ENCODE data around the gene ATP6V1E1. TPM values are rescaled to one million over a fixed set of nuclear protein-coding genes. Genes with fewer than 3 reads are reported as not detected.

Gene ATP6V1E1
- total and polyA plus RNA-seq, 5 donors: 162 to 207 (median 191) TPM

GRCh38 chr22:17542452-17542851, 86.1 kb downstream of the ATP6V1E1 start:
- Histone ChIP-seq H3K9me3 (ENCODE audit: control insufficient read depth, low read length) (no peaks in the 10 kb centered on the region), H3K4me1 (ENCODE audit: control insufficient read depth, insufficient read depth, low read length) (no peaks in the 10 kb centered on the region), H3K27me3 (ENCODE audit: control insufficient read depth, insufficient read depth) (no peaks in the 10 kb centered on the region), H3K27ac (ENCODE audit: low read length) (no peak overlapping the region), H3K4me3 (ENCODE audit: low read length) (no peak overlapping the region)
- ATAC-seq (peak in 1 of 2 donors; percentile 16), DNase-seq (no peak)
- 95% methylated on average over 14 of the region's 14 CpGs for WGBS
- intact Hi-C loops (cut with DNase I): no loop called here

Other genes with a start within 250 kb of the ATP6V1E1 start
- gene SLC25A18, start 65.3 kb downstream of the ATP6V1E1 start, total RNA-seq: 1 to 10 TPM in 3 of 4 donors, under 1 TPM in 1; 0.96 to 2.6 (median 1.3) TPM
- gene SLC25A18, start 65.3 kb downstream of the ATP6V1E1 start, polyA plus RNA-seq: 2.0 TPM
- 10 to 100 TPM; 51.6 to 62.9 (median 56.7) TPM for gene BCL2L13, start 10.0 kb upstream of the ATP6V1E1 start, total RNA-seq
- 40.0 TPM for gene BCL2L13, start 10.0 kb upstream of the ATP6V1E1 start, polyA plus RNA-seq
- gene BID, start 145.7 kb upstream of the ATP6V1E1 start, total RNA-seq: 10 to 100 TPM in 3 of 4 donors, 1 to 10 TPM in 1; 7.2 to 13.1 (median 11.3) TPM
- 12.7 TPM for gene BID, start 145.7 kb upstream of the ATP6V1E1 start, polyA plus RNA-seq